CD14-positive monocyte (primary cell): Measurements from ENCODE around the gene C4B. TPM values are rescaled to one million over a fixed set of nuclear protein-coding genes. Genes with fewer than 3 reads are reported as not detected.
"Not testable (repeated sequence)": the region's sequence is repeated elsewhere in the genome, so short reads cannot be mapped to it uniquely, and the experiment has no call there.

Experiments
- DNase-seq, 3 donors: peaks; one replicate each; pipeline ENCODE4 v3.0.0-alpha.2; 2011 to 2022
- H2AFZ ChIP-seq: 2 replicates; pipeline ENCODE4 v1.6.0; 2012; ENCODE audit warnings: mild to moderate bottlenecking, low read depth, low read length, inconsistent platforms; ENCODE audit not compliant: insufficient read depth, poor library complexity, severe bottlenecking
- H3K27ac ChIP-seq, 2 donors: 1 replicate in 1 of 2; 2 replicates in 1 of 2; pipeline ENCODE4 v1.5.1; 2012 to 2013; ENCODE audit warnings: low read length in 2 of 2, control low read depth in 1 of 2, inconsistent platforms in 1 of 2, low read depth in 1 of 2, mild to moderate bottlenecking in 1 of 2
- H3K27me3 ChIP-seq, 2 donors: one replicate each; pipeline versions ENCODE4 v1.6.0 to v1.6.1; 2011 to 2013; ENCODE audit warnings: low read length in 2 of 2; ENCODE audit not compliant: control insufficient read depth in 2 of 2, insufficient read depth in 2 of 2
- H3K36me3 ChIP-seq, 2 donors: replicated peaks in 1 of 2; 1 replicate in 1 of 2; 2 replicates in 1 of 2; pipeline versions ENCODE4 v1.5.1 to v1.6.1; 2012 to 2013; ENCODE audit warnings: low read length in 2 of 2, control low read depth in 1 of 2, inconsistent platforms in 1 of 2, mild to moderate bottlenecking in 1 of 2; ENCODE audit not compliant: insufficient read depth in 2 of 2, control insufficient read depth in 1 of 2
- H3K4me1 ChIP-seq, 2 donors: 1 replicate in 1 of 2; 2 replicates in 1 of 2; pipeline versions ENCODE4 v1.5.1 to v1.6.1; 2012 to 2013; ENCODE audit warnings: low read length in 2 of 2, control low read depth in 1 of 2, inconsistent platforms in 1 of 2, mild to moderate bottlenecking in 1 of 2, moderate library complexity in 1 of 2; ENCODE audit not compliant: insufficient read depth in 2 of 2, control insufficient read depth in 1 of 2
- H3K4me2 ChIP-seq: replicated peaks from 2 replicates; pipeline ENCODE3; 2012; ENCODE audit warnings: low read length, moderate library complexity, mild to moderate bottlenecking; ENCODE audit not compliant: poor library complexity, severe bottlenecking; ENCODE audit errors: extremely low read depth
- H3K4me3 ChIP-seq, 3 experiments: fragments of 200-600 bp in 1 of 3; sonication (generic) in 1 of 3; replicated peaks in 1 of 3; 1 replicate in 2 of 3; 2 replicates in 1 of 3; pipeline ENCODE4 v1.5.1; 2011 to 2013; ENCODE audit warnings: low read length in 3 of 3, mild to moderate bottlenecking in 3 of 3, control low read depth in 2 of 3, low read depth in 2 of 3, inconsistent platforms in 1 of 3, moderate library complexity in 1 of 3
- H3K79me2 ChIP-seq: 2 replicates; pipeline ENCODE4 v1.6.0; 2012; ENCODE audit warnings: mild to moderate bottlenecking, control low read depth, inconsistent platforms, low read length, moderate library complexity; ENCODE audit not compliant: insufficient read depth
- H3K9ac ChIP-seq: 2 replicates; pipeline ENCODE4 v1.6.0; 2017; ENCODE audit warnings: low read length, mild to moderate bottlenecking; ENCODE audit not compliant: insufficient read depth, poor library complexity, severe bottlenecking
- H3K9me3 ChIP-seq, 2 donors: replicated peaks in 1 of 2; 1 replicate in 1 of 2; 2 replicates in 1 of 2; pipeline versions ENCODE4 v1.5.1 to v1.6.1; 2012 to 2013; ENCODE audit warnings: low read length in 2 of 2, control low read depth in 1 of 2; ENCODE audit not compliant: control insufficient read depth in 1 of 2, insufficient read depth in 1 of 2
- H4K20me1 ChIP-seq: 2 replicates; pipeline ENCODE4 v1.6.0; 2012; ENCODE audit warnings: mild to moderate bottlenecking, low read length, control low read depth, moderate library complexity; ENCODE audit not compliant: insufficient read depth
- H3K27ac Mint-ChIP-seq, 7 donors: one replicate each; pipeline ENCODE4 v1.8.0; 2020; ENCODE audit warnings: mild to moderate bottlenecking in 7 of 7, mixed read lengths in 7 of 7, moderate library complexity in 6 of 7, inconsistent platforms in 2 of 7
- H3K27me3 Mint-ChIP-seq, 3 donors: one replicate each; pipeline ENCODE4 v1.8.0; 2021 to 2022; ENCODE audit warnings: low read depth in 3 of 3, mild to moderate bottlenecking in 3 of 3, mixed read lengths in 3 of 3, moderate library complexity in 3 of 3, inconsistent platforms in 1 of 3
- H3K36me3 Mint-ChIP-seq, 2 donors: one replicate each; pipeline ENCODE4 v1.8.0; 2020; ENCODE audit warnings: mixed read lengths in 2 of 2, inconsistent platforms in 1 of 2, mild to moderate bottlenecking in 1 of 2
- H3K4me1 Mint-ChIP-seq: one replicate; pipeline ENCODE4 v1.8.0; 2020; ENCODE audit warnings: mild to moderate bottlenecking, mixed read lengths
- H3K4me3 Mint-ChIP-seq, 2 donors: one replicate each; pipeline ENCODE4 v1.8.0; 2020; ENCODE audit warnings: mild to moderate bottlenecking in 2 of 2, mixed read lengths in 2 of 2, moderate library complexity in 1 of 2
- H3K9me3 Mint-ChIP-seq, 7 donors: one replicate each; pipeline ENCODE4 v1.8.0; 2020 to 2022; ENCODE audit warnings: mixed read lengths in 7 of 7, mild to moderate bottlenecking in 6 of 7, moderate library complexity in 6 of 7, inconsistent platforms in 2 of 7
- CTCF ChIP-seq: fragments of 200-600 bp; IDR thresholded peaks from one replicate; pipeline ENCODE4 v1.8.0; 2022; ENCODE audit warnings: antibody characterized with exemption, mild to moderate bottlenecking
- WGBS: methylation state at CpG from one replicate; pipeline ENCODE4 v1.1.5; 2013; ENCODE audit warnings: missing lambda C conversion rate; ENCODE audit not compliant: insufficient coverage; 5-methylcytosine and 5-hydroxymethylcytosine counted together
- intact Hi-C, 2 donors: fragments of 100-400 bp; cut with micrococcal nuclease; formaldehyde crosslinking; loops; one replicate each; pipeline versions ENCODE4 v1.15.0 to v1.15.1; 2023
- polyA plus RNA-seq, 3 donors: library from polyadenylated mRNA; depleted of rRNA in 1 of 3; unstranded in 2 of 3; stranded (reverse) in 1 of 3; fragments of 300-500 nt in 2 of 3; fragments of >200 nt in 1 of 3; fragmentation: Illumina TruSeq in 2 of 3; gene quantifications; 1 replicate in 2 of 3; 2 replicates in 1 of 3; pipeline ENCODE4 v1.2.3, GENCODE V29; 2012 to 2021

C4B gene
- polyA plus RNA-seq, 3 donors, result 0.18 to 11.6 TPM; not detected in 1

GRCh38 chr6:32064706-32065105, 50.1 kb downstream of the C4B start:
- H2AFZ ChIP-seq, result no peak overlapping the region
- no peaks in the 10 kb centered on the region for H3K36me3 ChIP-seq
- H3K4me1 Mint-ChIP-seq, result no peaks in the 10 kb centered on the region
- no peaks in the 10 kb centered on the region for H3K4me1 ChIP-seq
- no peaks in the 10 kb centered on the region for H4K20me1 ChIP-seq
- no peak for DNase-seq
- no peaks in the 10 kb centered on the region for H3K27me3 ChIP-seq
- WGBS, result 98% methylated on average over 14 of the region's 14 CpGs
- H3K27ac ChIP-seq, result no peak overlapping the region
- H3K4me2 ChIP-seq, result no peak overlapping the region
- no peaks in the 10 kb centered on the region for H3K9me3 ChIP-seq
- H3K36me3 Mint-ChIP-seq, result no peaks in the 10 kb centered on the region
- H3K9ac ChIP-seq, result no peak overlapping the region
- no peaks in the 10 kb centered on the region for H3K9me3 Mint-ChIP-seq
- H3K27me3 Mint-ChIP-seq, result peaks cover 3 to 10% (median 4%) of the 10 kb centered on the region in 3 donors
- H3K4me3 ChIP-seq, result no peak overlapping the region
- no peaks in the 10 kb centered on the region for H3K79me2 ChIP-seq
- no peak for TF ChIP-seq CTCF
- H3K4me3 Mint-ChIP-seq, result no peak overlapping the region
- intact Hi-C loops, result no loop called here
- no peak overlapping the region for H3K27ac Mint-ChIP-seq

GRCh38 chr6:32067521-32067920, 52.9 kb downstream of the C4B start:
- H3K27ac ChIP-seq, intact Hi-C loops: not testable (repeated sequence)

GRCh38 chr6:32068315-32068714, 53.7 kb downstream of the C4B start:
- H3K9me3 Mint-ChIP-seq, result not testable (repeated sequence)

More at GRCh38 chr6:32067521-32067920, 52.9 kb downstream of the C4B start:
- H2AFZ ChIP-seq, H3K4me2 ChIP-seq, DNase-seq, H3K4me3 ChIP-seq, H3K9ac ChIP-seq, H3K9me3 ChIP-seq, H3K9me3 Mint-ChIP-seq, H3K4me1 ChIP-seq, H3K4me1 Mint-ChIP-seq, H3K79me2 ChIP-seq, H3K27ac Mint-ChIP-seq, H3K36me3 Mint-ChIP-seq, H3K4me3 Mint-ChIP-seq, H3K27me3 Mint-ChIP-seq, H3K36me3 ChIP-seq, H3K27me3 ChIP-seq, H4K20me1 ChIP-seq: not testable (repeated sequence)
- 78% methylated on average over 3 of the region's 19 CpGs for WGBS

More at GRCh38 chr6:32068315-32068714, 53.7 kb downstream of the C4B start:
- H2AFZ ChIP-seq, H3K27me3 Mint-ChIP-seq, H3K27ac ChIP-seq, H3K36me3 ChIP-seq, H3K79me2 ChIP-seq, H3K9ac ChIP-seq, H4K20me1 ChIP-seq, H3K4me3 ChIP-seq, intact Hi-C loops, H3K27ac Mint-ChIP-seq, H3K4me2 ChIP-seq, H3K36me3 Mint-ChIP-seq, H3K4me1 Mint-ChIP-seq, DNase-seq, H3K9me3 ChIP-seq, H3K27me3 ChIP-seq, H3K4me3 Mint-ChIP-seq, H3K4me1 ChIP-seq: not testable (repeated sequence)
- WGBS, result 89% methylated on average over 11 of the region's 13 CpGs
